Esophagus mucosa (tissue), 1 donor: ENCODE data around the gene SRRM2. TPM values are rescaled to one million over a fixed set of nuclear protein-coding genes. Genes with fewer than 3 reads are reported as not detected.
"Not testable (repeated sequence)": the region's sequence is repeated elsewhere in the genome, so short reads cannot be mapped to it uniquely, and the experiment has no call there.

Source experiments
- ATAC-seq: fragments of 200-7000 bp; cut with Tn5 transposase; one replicate; pipeline ENCODE4 v1.9.1; 2020
- total RNA-seq: library from RNA; stranded (reverse); gene quantifications from one replicate; pipeline ENCODE4 v1.2.4, GENCODE V29; 2023
- donor health status: DM: yes; HTN: yes; CAD: no.

SRRM2 gene
- total RNA-seq, 1 donor from 2014 or later: 280 TPM

DNA sequence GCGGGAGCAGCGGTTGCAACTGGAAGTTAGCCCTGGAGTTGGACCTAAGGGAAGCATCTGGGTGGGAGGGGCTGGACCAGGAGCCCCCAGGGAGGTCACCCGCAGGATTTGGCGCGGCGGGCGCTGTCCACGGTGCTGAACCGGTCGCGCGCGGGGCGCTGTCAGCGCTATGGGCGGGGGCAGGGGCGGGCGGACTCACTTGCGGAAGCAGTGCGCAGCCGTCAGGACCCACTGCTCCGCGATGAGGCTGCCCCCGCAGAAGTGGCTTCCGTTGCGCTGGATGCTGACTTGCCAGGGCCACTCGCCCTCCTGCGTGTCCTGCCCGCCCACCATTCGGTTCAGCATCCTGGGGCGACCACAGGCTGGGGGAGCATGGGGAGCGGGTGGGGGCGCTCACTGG, 36.9 kb upstream of the SRRM2 start:
- ATAC-seq: peak; percentile 8

DNA sequence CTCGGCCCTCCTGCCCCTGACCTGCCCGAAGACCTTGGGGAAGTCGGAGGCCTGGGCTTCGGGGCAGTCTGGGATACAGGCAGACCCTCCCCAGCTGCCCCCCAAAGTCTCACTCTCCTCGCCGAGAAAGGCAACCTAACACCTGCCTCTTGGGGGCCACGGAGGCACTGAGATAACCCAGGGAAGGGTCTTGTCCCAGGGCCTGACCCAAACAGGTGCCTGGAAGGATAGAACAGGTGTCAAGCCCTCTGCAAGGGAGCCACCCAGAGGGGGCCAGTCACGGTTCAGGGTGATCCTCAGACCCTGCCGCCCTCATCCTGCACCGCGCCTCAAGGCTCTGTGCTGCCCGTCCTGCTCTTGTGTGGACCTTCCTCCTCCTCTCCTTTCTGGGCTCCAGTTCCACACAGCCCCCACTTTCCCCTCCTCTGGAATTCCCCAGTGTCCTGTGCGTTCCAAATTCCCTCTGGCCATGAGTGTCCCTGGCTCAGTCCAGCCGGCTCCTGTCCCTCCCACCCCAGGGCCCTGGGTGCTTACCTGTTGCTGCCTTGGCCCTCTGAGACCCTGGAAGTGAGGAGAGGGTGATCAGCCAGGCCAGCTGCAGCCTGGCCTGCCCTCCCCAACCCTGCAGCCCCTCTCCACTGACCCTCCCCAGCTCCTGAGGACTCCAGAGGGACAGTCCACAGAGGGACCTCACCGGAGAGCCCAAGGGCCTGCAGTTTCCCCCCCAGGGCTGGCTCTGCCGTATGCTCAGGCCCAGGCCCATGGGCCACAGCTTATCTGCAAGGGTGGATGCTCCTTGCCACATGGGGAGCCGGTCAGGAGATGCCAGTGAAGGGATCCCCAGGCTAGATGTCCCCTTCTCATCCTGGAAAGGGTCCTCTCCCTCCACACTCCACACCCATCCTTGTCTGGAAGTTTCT, 36.2 kb upstream of the SRRM2 start:
- no peak for ATAC-seq

DNA sequence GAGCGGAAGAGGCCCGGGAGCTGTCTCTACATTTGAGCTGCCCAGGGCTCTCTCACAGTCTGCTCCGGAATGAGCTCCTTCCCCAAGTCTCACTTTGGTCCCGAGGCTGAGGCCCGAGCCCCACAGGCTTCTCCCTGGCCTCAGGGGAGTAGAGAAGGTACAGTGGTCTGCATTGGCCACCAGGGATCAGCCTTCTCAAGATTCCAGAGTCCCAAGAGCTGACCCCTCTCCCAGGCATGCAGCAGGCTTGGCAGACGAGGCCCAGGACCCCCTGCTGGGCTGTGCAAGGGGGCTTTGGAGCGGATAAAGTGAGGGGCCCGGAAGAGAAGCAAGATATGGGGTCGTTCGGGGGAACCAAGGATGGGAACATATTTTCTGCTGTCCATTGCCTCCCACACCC, 35.5 kb upstream of the SRRM2 start:
- no peak for ATAC-seq

DNA sequence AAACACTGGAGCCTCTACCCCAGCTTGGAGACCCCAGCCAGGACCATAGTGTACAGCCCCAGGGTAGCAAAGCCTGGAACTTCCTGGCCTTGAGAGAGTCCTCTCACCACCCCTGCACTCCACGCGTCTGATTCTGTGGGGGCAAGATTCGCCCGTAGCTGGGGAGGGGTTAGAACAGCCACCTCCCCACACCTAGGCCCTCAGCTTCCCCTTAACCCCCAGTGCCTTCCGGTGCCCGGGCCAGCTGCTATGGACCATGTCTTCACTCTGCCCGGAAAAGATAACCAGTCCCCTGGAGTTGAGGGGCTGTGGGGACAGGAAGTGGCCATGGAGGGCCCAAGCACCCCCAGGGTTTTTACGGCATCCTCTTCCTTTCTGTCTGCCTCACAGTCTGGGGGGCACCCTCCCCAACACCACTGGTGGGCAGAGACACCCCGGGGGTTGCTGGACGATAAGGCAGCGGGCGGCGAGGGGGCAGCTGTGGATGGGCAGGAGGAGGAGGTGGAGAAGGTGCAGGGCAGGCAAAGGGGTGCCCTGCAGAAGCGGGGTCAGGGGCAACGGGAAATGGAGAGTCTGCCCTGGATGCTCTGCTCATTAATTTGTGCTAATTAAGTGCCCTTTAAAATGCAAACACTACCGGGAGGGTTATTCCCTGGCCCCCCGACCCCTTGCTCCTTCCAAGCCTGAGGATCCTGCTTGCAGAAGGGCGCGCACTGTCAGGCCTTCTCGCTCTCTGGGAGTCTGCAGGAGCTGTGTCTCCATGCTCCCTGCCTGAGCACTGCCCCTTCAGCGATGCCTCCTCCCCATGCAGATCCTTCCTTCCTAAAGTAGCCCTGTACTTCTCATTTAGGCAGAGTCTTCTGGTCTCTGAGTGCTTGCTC, 34.8 kb upstream of the SRRM2 start:
- ATAC-seq: no peak

DNA sequence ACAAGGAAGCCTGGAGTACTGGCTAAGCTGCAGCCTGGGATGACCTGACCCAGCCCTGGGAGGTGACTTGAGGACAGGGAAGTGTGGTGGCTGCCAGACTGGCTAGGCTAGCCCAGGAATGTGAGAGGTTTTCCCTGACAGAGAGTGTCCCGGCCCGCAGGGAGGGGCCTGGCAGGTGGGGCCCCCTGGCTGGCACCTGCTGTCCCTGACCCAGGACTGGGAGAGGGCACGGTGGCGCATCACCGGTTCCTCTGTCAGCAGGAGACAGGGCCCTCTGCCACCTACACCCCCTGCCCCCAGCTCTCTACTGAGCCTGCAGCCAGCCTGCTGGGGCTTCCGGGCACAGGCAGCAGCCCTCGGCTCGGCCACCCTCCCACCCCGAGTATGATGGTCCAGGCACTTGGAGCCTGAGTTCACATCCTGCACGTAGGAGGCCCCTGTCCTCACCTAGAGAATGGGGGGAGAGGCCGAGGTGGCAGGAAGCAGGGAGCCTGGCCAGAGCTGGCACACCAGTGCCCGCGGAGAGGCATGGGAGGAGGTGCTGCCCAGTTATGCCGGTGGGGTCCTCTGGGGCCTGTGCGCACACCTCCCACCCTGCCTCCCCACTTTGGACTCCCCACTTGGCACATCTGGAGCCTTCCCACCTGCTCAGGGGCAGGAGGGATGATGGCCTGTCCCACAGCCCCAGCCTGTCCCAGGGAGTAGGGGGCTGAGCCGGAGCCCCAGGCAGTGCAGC, 32.9 kb upstream of the SRRM2 start:
- peak; percentile 60 for ATAC-seq

DNA sequence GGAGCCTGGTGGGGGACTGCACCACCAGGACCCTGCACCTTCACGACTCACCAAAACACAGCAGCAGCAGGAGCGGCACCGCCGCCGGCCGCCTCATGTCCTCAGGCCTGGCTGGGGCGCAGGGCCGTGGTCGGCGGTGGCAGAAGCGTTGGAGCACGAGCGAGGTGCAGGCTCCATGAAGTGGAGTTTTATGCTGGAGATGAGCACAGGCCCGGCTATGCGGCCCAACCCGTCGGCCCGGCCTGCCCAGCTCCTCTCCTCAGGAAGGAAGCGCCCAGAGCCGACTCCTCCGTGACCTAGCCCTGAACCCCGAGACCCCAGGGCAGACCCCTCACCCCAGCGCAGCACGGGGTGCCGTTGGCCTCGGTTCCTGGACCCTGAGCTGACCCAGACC, 32.4 kb upstream of the SRRM2 start, which contains the start of gene PRSS27:
TSS of gene PRSS27 (minus strand) at position 161 of the 394 bp plus-strand sequence. CDS start at position 97, 64 bp downstream.
- ATAC-seq: peak; percentile 50

DNA sequence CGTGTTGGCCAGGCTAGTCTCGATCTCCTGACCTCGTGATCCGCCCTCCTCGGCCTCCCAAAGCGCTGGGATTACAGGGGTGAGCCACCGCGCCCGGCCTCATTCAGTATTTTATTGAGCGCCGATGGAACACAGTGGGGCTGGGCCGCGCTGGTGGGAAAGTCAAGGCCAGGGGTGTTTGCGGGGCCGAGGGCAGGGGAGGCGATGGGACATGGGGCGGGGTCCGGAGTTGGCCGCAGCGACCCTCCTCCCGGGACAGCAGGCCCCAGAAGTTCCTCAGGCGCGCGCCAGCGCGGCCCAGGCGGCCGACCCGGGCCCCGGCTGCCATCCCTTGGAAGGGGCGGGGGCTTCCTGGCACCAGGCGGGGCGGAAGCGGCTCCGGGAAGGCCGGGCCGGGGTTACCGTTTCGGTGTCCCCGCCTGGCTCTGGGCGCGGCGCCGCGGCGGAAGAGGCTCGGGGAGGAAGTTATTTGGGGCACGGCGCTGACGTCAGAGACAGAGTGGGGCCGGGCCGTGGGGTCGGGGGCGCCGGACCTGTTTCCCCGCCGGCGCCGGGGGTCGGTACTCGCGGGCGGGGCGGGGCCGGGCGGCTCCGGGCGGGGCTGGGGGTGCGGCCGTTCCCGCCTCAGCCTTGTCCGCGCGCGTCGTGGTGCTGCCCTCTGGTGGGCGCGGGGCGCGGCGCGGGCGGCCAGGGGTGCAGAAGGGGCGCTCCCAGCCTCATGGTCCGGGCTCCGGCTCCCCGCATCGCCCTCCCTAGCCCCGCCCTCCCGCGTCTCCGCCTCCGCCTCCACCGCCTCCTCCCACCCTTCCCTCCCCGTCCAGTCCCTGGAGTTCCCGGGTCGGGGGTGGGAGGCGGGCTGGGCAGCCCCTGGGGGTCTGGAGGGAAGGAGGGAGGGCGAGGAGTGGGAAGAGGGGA, 31.5 kb upstream of the SRRM2 start:
- ATAC-seq: peak; percentile 72

DNA sequence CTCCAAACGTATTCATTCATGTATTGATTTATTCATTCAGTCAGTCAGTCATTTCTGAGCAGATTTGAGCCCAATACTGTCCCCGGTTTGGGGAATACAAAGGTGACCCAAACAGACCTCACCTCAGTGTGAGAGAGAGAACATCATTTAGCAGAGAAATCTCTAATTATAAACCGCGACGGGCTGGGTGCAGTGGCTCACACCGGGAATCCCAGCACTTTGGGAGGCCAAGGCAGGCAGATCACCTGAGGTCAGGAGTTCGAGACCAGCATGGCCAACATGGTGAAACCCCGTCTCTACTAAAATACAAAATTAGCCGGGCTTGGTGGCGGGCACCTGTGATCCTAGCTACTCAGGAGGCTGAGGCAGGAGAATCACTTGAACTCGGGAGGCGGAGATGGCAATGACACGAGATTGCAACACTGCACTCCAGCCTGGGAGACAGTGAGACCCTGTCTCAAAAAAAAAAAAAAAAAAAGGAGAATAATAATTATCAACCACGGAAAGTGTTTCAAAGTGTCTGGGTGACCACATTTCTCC, 30.7 kb upstream of the SRRM2 start:
- ATAC-seq: not testable (repeated sequence)

DNA sequence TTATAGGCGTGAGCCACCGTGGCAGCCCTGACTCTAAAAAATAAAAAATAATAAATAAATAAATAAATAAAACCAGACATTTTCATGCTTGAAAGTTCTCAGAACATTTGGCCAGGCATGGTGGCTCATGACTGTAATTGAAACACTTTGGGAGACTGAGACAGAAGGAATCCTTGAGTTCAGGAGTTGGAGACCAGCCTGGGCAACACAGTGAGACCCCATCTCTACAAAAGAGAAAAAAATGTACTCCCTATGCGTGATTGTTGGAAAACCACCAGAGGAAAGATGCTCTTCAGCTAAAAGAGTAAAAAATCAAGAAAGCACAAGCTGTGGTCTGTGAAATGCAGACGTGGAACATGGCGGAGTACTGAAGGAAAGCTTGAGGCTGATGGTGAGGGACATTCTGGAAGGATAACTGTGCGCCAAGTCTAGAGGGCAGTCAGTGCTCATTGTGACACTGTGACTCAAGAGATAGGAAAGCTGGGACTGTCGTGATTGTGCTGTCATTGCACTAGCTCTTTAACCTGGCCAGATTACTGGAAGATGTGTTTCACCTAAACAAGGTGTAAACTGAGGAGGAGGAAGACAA, 28.3 kb upstream of the SRRM2 start:
- ATAC-seq: no peak

DNA sequence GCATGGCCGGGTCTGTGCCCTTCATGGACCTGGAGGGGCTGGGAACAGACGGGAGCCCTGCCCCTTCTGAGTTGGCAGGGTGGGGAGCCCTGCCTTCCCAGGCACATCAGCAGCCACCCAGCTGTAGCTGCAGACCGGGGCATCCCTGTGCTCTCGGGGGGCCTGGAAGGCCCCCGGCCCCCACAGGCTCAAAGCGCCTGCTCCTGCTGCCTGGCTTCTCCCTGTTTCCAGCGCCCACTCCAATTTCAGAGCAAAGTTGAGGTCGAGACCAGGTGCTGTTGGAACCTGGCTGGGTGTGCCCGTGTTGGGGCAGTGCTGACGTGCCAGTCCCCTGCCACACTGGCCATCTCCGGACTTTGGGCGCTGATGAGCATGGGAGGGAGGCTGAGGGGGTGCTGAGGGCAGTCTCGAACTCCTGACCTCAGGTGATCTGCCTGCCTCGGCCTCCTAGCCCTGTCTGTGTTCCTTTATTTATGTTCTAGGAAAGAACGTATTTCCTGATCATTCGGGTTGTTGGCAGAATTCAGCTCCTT, 27.6 kb upstream of the SRRM2 start:
- no peak for ATAC-seq

DNA sequence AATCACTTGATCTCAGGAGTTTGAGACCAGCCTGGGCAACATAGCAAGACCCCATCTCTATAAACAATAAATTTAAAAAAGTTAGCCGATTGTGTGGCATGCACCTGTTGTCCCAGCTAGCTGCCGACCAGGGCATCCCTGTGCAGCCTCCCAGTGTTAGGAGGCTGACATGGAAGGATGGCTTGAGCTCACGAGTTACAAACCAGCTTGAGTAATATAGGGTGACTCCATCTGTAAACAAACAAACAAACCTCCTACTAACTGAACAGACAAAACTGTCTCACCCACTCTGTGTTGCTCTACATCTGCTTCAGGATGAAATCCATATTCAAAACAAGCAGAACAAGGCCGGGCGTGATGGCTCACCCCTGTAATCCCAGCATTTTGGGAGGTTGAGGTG, 25.5 kb upstream of the SRRM2 start:
- no peak for ATAC-seq

DNA sequence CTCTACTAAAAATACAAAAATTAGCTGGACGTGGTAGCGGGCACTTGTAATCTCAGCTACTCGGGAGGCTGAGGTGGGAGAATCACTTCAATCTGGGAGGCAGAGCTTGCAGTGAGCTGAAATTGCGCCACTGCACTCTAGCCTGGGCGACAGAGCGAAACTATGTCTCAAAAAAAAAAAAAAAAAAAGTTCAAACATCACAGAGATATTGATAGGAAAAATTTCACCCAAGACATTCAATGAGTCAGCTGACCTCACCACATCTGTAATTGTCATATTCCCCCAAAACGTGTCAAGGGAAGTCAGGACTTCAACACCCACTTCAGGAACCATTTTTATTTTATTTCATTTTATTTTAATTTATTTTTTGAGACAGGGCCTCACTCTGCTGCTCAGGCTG, 24.4 kb upstream of the SRRM2 start:
- ATAC-seq: no peak

DNA sequence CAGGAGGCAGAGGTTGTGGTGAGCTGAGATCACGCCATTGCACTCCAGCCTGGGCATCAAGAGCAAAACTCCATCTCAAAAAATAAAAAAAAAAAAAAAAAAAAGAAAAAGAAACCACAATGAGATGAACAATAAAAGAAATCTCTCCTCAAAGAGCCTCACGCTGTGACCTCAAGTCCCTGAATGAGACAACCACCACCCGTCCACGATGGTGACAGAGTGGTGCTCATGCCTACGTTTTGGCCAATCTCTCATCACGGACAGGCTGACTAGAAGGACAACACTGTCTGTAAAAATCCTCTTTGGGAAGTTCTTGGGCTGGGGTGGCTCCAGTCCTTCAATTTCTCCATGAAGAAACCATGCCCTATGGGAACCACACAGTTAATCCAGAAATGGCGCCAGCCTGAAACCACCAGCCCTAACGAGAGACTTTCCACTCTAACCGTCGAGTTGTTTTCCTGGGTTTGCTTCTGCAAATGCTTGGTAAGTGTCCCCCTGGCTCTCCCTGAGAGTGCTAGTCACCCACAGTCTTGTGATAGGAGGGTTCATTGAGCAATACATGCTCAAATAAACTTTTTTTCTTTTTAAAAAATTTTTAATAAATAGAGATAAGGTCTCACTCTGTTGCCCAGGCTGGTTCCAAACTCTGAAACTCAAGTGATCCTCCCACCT, 17.5 kb upstream of the SRRM2 start:
- no peak for ATAC-seq

DNA sequence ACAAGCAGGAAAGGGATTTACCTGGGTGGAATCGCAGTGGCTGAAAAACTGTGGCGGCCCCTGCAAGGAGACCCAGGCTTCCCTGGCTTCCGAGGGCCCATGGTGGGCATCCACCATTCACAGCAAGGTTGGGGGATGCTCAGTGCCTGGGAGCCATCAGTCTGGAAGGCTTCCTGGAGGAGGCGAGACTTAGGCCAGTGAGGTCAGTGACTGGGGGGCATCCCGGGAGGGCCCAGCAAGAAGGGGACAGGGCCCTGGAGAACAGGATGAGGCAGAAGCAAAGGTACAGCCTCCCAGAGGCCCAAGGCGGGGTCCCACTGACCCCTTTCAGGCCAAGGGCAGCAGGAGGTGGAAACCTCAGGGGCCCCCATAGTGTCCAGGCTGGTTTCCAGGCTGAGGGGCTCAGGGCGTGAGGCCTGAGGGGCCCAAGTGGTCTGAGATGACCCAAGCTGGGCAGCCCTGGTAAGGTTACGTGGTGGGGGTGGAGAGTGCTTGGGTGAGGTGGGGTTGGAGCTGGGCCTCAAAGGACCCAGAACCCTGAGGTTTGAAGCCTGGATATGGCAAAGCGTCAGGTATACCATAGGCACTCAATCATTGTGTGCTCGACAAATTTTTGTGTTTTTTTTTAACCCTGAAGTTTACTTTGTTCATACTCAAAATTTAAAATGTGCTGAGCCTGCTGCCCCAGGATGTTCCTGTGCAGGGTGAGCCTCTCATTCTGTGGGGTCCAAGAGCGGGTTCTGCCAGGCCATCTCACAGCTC, 15.8 kb upstream of the SRRM2 start:
- no peak for ATAC-seq

DNA sequence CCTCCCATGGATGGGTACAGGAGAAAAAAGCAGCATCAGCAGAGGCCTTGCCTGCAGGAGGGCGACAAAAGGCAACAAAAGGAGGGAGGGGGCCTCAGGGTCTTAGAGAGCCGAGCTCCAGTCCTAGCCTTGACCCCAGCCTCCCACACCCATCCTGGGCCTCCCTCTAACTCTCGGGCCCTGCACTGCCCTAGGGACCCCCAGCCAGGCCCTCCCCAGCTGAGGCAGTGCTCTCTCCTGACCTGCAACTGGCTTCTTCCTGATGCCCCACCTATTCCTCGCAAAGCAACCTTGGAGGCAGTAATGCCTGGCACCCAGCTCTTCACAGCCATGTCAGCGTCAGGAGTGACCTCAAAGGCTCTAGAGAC, 15.2 kb upstream of the SRRM2 start:
- ATAC-seq: peak; percentile 7

DNA sequence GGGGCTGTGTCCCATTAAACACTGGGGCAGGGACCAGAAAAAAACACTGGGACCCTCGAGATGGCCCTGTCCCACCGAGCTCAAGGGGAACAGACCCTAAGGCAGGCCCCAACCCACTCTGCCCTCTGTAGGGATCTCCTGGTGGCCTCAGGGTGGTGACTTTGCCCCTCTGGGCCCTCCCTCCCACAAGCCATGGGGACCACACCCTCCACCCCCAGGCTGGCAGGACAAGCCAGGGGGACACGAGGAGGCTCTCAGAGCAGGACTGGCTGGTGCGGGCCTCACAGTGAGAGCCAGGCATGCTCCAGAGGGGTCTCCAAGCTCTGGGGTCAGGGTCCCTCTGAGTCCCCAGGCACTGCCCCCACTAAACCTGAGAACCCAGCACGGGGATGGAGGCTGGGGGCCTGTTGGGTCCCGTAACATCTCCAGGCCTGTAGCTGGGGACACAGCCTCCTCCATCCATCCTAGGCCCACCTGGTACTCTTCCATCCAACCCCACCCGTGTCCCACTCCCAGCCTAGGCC, 14.5 kb upstream of the SRRM2 start:
- peak; percentile 6 for ATAC-seq

DNA sequence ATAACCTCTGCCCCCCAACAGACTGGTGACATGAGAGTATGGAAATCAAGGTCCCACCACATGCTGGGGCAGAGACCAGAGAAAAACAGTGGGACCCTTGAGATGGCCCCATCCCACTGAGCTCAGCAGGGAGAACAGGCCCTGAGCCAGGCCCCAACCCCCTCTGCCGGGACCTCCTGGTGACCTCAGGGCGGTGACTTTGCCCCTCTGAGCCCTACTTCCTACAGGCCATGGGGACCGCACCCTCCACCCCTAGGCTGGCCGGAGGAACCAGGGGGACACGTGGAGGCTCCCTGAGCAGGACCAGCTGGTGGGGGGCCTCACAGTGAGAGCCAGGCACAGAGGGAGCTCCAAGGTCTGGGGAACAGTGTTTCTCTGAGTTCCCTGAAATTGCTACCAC, 13.8 kb upstream of the SRRM2 start:
- no peak for ATAC-seq

DNA sequence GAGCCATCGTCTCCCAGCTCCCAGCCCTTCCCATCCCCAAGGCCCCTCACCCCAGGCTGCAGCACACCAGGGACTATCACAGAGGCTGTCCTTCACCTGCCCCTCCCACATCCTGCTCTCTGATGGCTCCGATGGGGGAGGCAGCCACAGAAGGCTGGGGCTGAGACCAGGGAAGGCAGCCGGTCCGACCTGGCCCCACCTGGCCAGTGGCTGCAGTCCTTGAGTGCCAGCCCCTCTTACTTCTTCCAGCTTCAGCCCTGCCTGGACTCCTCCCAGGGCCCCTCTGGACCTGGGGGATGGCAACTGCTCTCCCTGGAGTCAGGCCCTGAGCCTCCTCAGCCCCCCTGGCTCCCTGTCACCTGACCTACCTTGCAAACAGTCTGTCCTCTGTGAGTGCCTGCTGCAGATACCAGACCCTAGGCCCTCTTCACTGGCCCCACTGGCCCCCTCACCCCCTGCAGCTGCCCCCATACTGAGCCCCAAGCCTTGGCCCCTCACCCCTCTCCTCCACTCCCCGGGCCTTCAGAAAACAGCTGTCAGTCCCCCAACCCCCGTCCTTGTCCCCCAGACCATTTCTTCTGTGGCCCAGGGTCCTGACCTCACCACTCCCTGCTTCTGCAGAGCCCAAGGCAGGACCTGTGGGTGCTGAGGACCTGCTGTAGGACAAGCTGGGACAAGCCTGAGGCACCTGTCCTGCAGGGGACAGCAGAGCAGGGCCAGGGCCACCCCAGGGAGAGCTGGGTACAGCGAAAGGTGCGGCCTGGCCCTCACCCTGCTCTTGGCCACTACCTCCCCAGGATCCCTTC, 12.6 kb upstream of the SRRM2 start:
- ATAC-seq: peak; percentile 25
